Measurements from ENCODE around the gene ACSS1.

- TF ChIP-seq CTCF (IDR thresholded peaks at IDR 0.05; ENCODE audit: insufficient read depth, low read depth, low read length): no peak
- TF ChIP-seq EZH2 (IDR thresholded peaks at IDR 0.05; ENCODE audit: insufficient read depth, low read length): no peak
Measured at GRCh38 chr20:25049261-25050060, 8.5 kb downstream of the ACSS1 start.

All from astrocyte (in vitro differentiated cells and primary cell).